Upper lobe of right lung (tissue), 1 donor: ENCODE data around the gene SECISBP2. TPM values are rescaled to one million over a fixed set of nuclear protein-coding genes. Genes with fewer than 3 reads are reported as not detected.
"Not testable (repeated sequence)": the region's sequence is repeated elsewhere in the genome, so short reads cannot be mapped to it uniquely, and the experiment has no call there.

Experiments used
- ATAC-seq: fragments of 200-7000 bp; cut with Tn5 transposase; one replicate; pipeline ENCODE4 v1.9.1; 2020; ENCODE audit warnings: mild to moderate bottlenecking, moderate library complexity
- DNase-seq: peaks from one replicate; pipeline ENCODE4 v3.0.0-alpha.2; 2020
- H3K27ac ChIP-seq: fragments of 200-600 bp; one replicate; pipeline ENCODE4 v1.8.0; 2022
- H3K27me3 ChIP-seq: fragments of 200-600 bp; one replicate; pipeline ENCODE4 v1.8.0; 2022; ENCODE audit warnings: mild to moderate bottlenecking
- H3K36me3 ChIP-seq: fragments of 200-600 bp; one replicate; pipeline ENCODE4 v1.8.0; 2022
- H3K4me1 ChIP-seq: fragments of 200-600 bp; one replicate; pipeline ENCODE4 v1.8.0; 2022
- H3K4me3 ChIP-seq: fragments of 200-600 bp; one replicate; pipeline ENCODE4 v1.8.0; 2022; ENCODE audit warnings: mild to moderate bottlenecking
- H3K9me3 ChIP-seq: fragments of 200-600 bp; one replicate; pipeline ENCODE4 v1.8.0; 2022
- intact Hi-C: fragments of 100-400 bp; cut with DNase I; formaldehyde crosslinking; loops from one replicate; pipeline ENCODE4 v1.11.0; 2022
- total RNA-seq: library from RNA; stranded (reverse); fragmentation: NEBNext Ultra II Directional; extraction: Animal tissue kit (Norgen Biotek cat#: 25700); gene quantifications from one replicate; pipeline ENCODE4 v1.2.1, GENCODE V29; 2021
- TF ChIP-seq, protein P1 (sequence below): fragments of 200-600 bp; IDR thresholded peaks from one replicate; pipeline ENCODE4 v1.8.0; 2022; ENCODE audit warnings: antibody characterized with exemption
- donor health status: DM: no; HTN: yes; CAD: no; lungs with severe emphysema.

SECISBP2 gene
- total RNA-seq, 1 donor from 2014 or later: 58.0 TPM

DNA sequence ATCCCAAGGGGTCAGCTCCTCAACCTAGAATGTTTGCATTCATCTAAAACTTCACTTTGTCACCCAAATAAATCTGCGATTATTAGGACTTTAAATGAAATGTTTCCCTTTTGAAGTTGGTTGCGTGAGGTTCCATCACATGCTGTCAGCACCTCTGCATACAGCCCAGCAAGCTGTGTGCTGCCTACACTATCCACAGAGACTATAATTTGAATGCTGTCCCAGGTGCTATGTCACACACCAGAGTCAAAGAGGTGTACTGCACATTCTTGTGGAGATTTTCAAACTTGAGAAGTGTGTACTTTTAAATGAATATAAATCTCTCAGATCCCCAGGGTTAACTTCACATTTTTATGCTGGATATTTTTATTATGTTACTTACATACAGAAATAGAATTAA lies 26.6 kb upstream of the SECISBP2 start:
- TF ChIP-seq, protein P1, sequence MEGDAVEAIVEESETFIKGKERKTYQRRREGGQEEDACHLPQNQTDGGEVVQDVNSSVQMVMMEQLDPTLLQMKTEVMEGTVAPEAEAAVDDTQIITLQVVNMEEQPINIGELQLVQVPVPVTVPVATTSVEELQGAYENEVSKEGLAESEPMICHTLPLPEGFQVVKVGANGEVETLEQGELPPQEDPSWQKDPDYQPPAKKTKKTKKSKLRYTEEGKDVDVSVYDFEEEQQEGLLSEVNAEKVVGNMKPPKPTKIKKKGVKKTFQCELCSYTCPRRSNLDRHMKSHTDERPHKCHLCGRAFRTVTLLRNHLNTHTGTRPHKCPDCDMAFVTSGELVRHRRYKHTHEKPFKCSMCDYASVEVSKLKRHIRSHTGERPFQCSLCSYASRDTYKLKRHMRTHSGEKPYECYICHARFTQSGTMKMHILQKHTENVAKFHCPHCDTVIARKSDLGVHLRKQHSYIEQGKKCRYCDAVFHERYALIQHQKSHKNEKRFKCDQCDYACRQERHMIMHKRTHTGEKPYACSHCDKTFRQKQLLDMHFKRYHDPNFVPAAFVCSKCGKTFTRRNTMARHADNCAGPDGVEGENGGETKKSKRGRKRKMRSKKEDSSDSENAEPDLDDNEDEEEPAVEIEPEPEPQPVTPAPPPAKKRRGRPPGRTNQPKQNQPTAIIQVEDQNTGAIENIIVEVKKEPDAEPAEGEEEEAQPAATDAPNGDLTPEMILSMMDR: no peak

DNA sequence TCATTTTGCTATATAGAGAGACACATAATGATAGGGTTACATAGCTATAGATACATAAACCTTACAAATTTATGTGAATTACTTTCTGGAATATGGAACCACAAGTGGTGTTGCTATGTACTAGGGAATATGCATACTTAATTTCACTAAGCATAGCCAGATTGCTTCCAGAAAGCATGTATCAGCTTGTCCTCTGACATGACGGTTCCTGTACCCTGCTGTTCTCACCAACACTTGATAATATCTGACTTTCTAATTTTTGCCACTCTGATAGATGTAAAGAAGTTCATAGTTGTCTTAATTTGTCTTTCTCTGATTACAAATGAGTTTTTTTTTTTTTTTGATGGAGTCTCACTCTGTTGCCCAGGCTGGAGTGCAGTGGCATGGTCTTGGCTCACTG lies 25.3 kb upstream of the SECISBP2 start:
- no peaks in the 10 kb centered on the region for H3K4me1 ChIP-seq
- TF ChIP-seq, protein P1: no peak
- ATAC-seq (no peak), DNase-seq (no peak)
- H3K4me3 ChIP-seq: no peak overlapping the region
- no peaks in the 10 kb centered on the region for H3K27me3 ChIP-seq
- no peaks in the 10 kb centered on the region for H3K9me3 ChIP-seq
- intact Hi-C loops: no loop called here
- no peak overlapping the region for H3K27ac ChIP-seq
- H3K36me3 ChIP-seq: no peaks in the 10 kb centered on the region

More for the DNA sequence above, 26.6 kb upstream of the SECISBP2 start:
- no peak for DNase-seq
- no peak for ATAC-seq
- Histone ChIP-seq H3K4me3 (no peak overlapping the region), H3K9me3 (no peaks in the 10 kb centered on the region), H3K27me3 (no peaks in the 10 kb centered on the region), H3K4me1 (no peaks in the 10 kb centered on the region), H3K36me3 (no peaks in the 10 kb centered on the region), H3K27ac (no peak overlapping the region)
- intact Hi-C loops: no loop called here

DNA sequence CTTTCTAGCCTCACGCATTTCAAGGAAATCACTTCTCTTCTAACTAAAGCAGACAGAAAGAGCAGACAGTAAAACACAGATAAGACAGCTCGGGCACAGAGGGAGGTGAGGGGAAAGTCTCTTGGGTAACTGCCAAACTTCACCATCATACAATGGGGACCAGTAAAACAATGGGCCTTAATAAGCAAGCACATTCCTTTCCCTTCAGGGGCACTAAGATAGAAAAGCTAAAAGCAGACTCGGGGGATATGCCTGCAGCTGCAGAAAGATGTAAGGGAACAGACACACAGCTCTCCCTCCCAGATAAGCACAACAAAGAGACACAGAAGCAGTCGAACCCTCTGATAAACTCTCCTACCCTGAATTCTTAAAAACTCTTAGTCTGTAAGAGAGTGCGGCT lies 22.9 kb upstream of the SECISBP2 start:
- DNase-seq: no peak
- TF ChIP-seq, protein P1: no peak
- no peaks in the 10 kb centered on the region for H3K36me3 ChIP-seq
- no peak overlapping the region for H3K27ac ChIP-seq
- H3K27me3 ChIP-seq: no peaks in the 10 kb centered on the region
- no peaks in the 10 kb centered on the region for H3K4me1 ChIP-seq
- intact Hi-C loops: no loop called here
- no peak for ATAC-seq
- H3K4me3 ChIP-seq: no peak overlapping the region
- no peaks in the 10 kb centered on the region for H3K9me3 ChIP-seq

DNA sequence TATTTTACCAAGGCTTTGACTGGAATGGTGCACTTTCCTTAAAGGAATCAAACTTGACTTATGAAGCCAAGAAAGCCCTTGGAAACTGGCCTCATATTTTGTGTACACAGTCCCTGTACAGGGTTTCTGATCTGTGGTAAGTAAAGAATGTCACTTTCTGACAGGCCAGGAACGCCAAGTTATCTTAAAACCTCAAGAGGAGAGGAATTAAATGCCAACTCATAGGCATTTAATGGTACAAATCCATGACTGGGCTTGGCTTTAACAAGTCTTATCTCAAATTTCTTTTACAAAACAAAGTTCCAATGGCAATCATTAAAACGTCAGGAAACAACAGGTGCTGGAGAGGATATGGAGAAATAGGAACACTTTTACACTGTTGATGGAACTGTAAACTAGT lies 16.3 kb upstream of the SECISBP2 start:
- H3K36me3 ChIP-seq, H3K4me3 ChIP-seq, H3K9me3 ChIP-seq, DNase-seq, H3K27me3 ChIP-seq, H3K4me1 ChIP-seq, intact Hi-C loops: not testable (repeated sequence)
- ATAC-seq: peak; percentile 41
- H3K27ac ChIP-seq: peak overlapping the region; percentile 7

DNA sequence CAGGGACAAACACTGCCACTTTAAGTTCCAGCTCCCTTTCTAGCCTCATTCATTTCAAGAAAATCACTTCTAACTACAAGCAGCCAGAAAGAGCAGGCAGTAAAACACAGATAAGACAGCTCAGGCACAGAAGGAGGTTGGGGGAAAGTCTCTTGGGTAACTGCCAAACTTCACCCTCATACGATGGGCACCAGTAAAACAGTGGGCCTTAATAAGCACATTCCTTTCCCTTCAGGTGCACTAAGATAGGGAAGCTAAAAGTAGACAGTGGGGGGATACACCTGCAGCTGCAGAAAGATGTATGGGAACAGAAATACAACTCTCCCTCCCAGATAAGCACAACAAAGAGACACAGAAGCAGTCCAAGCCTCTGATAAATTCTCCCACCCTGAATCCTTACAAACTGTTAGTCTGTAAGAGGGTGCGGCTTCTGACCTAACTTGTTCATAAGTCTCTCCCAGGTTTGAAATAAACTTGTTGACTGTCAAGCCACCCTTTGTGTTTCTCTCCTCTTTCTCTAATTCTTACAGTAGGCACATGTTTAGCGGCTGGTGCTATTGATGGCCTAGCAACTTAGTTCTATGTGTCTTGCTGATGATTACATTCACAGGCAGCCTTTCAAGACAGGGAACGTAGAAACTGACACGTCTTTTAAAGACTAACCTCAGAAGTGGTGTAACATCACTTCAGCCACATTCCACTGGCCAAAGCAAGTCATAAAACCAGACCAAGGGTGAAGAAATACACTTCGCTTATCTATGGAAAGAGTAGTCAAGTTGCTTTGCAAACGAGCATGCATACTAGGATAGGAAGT lies 14.1 kb upstream of the SECISBP2 start:
- Histone ChIP-seq H3K9me3 (no peaks in the 10 kb centered on the region), H3K36me3 (no peaks in the 10 kb centered on the region), H3K4me1 (peaks cover under 1% of the 10 kb centered on the region), H3K4me3 (no peak overlapping the region), H3K27me3 (no peaks in the 10 kb centered on the region), H3K27ac (peak overlapping the region; percentile 75)
- TF ChIP-seq, protein P1: no peak
- ATAC-seq: peak; percentile 88
- intact Hi-C loops: no loop called here
- DNase-seq: no peak

DNA sequence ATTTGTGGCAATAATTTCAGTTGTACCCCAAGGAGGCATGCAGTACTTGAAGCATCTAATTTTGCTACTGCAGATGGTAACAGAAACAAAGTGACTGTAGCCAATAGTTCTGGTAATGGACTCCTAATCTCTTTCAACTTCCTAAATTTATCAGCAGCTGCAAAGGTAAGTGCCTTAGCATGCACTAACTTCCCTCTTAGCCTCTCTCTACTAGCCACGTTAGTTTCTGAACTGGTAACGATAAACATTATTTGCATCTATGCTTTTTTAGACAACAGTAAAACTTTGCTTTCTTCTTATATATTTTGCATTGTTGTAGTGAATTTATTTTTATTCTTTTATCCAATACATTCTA lies 13.5 kb upstream of the SECISBP2 start:
- H3K27ac ChIP-seq: no peak overlapping the region
- H3K4me3 ChIP-seq: peak overlapping the region; percentile 1
- DNase-seq (no peak), ATAC-seq (no peak)
- intact Hi-C loops: no loop called here
- H3K9me3 ChIP-seq: no peaks in the 10 kb centered on the region
- TF ChIP-seq, protein P1: no peak
- H3K4me1 ChIP-seq: peaks cover 6% of the 10 kb centered on the region
- no peaks in the 10 kb centered on the region for H3K36me3 ChIP-seq
- no peaks in the 10 kb centered on the region for H3K27me3 ChIP-seq
